ENCODE results near the gene CMIP.

- TF ChIP-seq HDGF (IDR thresholded peaks at IDR 0.05; ENCODE audit: borderline replicate concordance), result no peak
- no peak for TF ChIP-seq FOXM1 (IDR thresholded peaks at IDR 0.05; ENCODE audit: borderline replicate concordance)
- TF ChIP-seq ELF4 (IDR thresholded peaks at IDR 0.05), result no peak
- no peak for TF ChIP-seq ZNF384 (IDR thresholded peaks at IDR 0.05)
- TF ChIP-seq SP1 (IDR thresholded peaks at IDR 0.05), result no peak
- TF ChIP-seq SUZ12 (IDR thresholded peaks at IDR 0.05), result no peak
Measured at GRCh38 chr16:81515721-81516120, 71.1 kb downstream of the CMIP start.
